H1 (cell line): Measurements from ENCODE around the gene MYRIP. TPM values are rescaled to one million over a fixed set of nuclear protein-coding genes. Genes with fewer than 3 reads are reported as not detected.

Experiments
- CTCF ChIA-PET: fragments of 300-600 bp; sonication (Branson Sonifier 250); formaldehyde crosslinking; loops from one replicate; lab custom pipeline; 2021; ENCODE audit not compliant: partially characterized antibody; lab: Charles Lee
- POLR2A ChIA-PET: fragments of 300-600 bp; sonication (Branson Sonifier 250); formaldehyde crosslinking; loops from one replicate; lab custom pipeline; 2021; ENCODE audit warnings: inconsistent platforms; ENCODE audit not compliant: partially characterized antibody; lab: Charles Lee
- DNase-seq, 2 experiments: peaks; one replicate each; pipeline versions ENCODE4 v3.0.0 to v3.0.0-alpha.2; 2010 to 2022; ENCODE audit warnings: low spot score in 2 of 2, low read depth in 1 of 2, mixed read lengths in 1 of 2
- FAIRE-seq: peaks from 2 replicates; lab custom pipeline; 2011; peaks lifted over from hg19 to GRCh38; lab: Jason Lieb, UNC
- H2AFZ ChIP-seq: 2 replicates; pipeline ENCODE4 v1.8.1; 2012; ENCODE audit warnings: low read length, inconsistent platforms
- H2AK5ac ChIP-seq: 2 replicates; pipeline ENCODE4 v1.6.1; 2013; ENCODE audit warnings: low read depth, low read length
- H2BK120ac ChIP-seq: replicated peaks from 2 replicates; pipeline ENCODE3; 2013; ENCODE audit warnings: low read depth, low read length, inconsistent platforms
- H2BK12ac ChIP-seq: 2 replicates; pipeline ENCODE4 v1.6.1; 2013; ENCODE audit warnings: low read depth, low read length
- H2BK15ac ChIP-seq: 2 replicates; pipeline ENCODE4 v1.6.1; 2013; ENCODE audit warnings: low read length
- H2BK20ac ChIP-seq: 2 replicates; pipeline ENCODE4 v1.6.1; 2013; ENCODE audit warnings: low read length
- H2BK5ac ChIP-seq: 2 replicates; pipeline ENCODE4 v1.6.1; 2013; ENCODE audit warnings: low read depth, low read length
- H3K14ac ChIP-seq: 2 replicates; pipeline ENCODE4 v1.6.1; 2013; ENCODE audit warnings: inconsistent platforms; ENCODE audit not compliant: insufficient read length
- H3K18ac ChIP-seq: 2 replicates; pipeline ENCODE4 v1.6.1; 2013; ENCODE audit warnings: low read length; ENCODE audit errors: extremely low read depth
- H3K23ac ChIP-seq: 2 replicates; pipeline ENCODE4 v1.6.1; 2013; ENCODE audit warnings: inconsistent platforms; ENCODE audit not compliant: insufficient read length
- H3K23me2 ChIP-seq: 2 replicates; pipeline ENCODE4 v1.6.1; 2013; ENCODE audit warnings: low read depth, low read length
- H3K27ac ChIP-seq: 2 replicates; pipeline ENCODE4 v1.6.1; 2011; ENCODE audit warnings: low read depth, low read length, inconsistent platforms
- H3K27me3 ChIP-seq, 4 experiments: replicated peaks in 1 of 4; 1 replicate in 1 of 4; 2 replicates in 3 of 4; pipeline versions ENCODE4 v1.6.1 to v1.8.1; 2011 to 2013; ENCODE audit warnings: low read length in 3 of 4, mild to moderate bottlenecking in 3 of 4, inconsistent platforms in 2 of 4, mixed read lengths in 2 of 4, moderate library complexity in 1 of 4; ENCODE audit not compliant: control insufficient read depth in 3 of 4, insufficient read depth in 3 of 4; ENCODE audit errors: extremely low read depth in 1 of 4
- H3K36me3 ChIP-seq, 4 experiments: 2 replicates each; pipeline versions ENCODE4 v1.6.1 to v1.8.1; 2011 to 2013; ENCODE audit warnings: mild to moderate bottlenecking in 4 of 4, low read length in 3 of 4, moderate library complexity in 2 of 4, control low read depth in 1 of 4, inconsistent platforms in 1 of 4; ENCODE audit not compliant: insufficient read depth in 4 of 4, control insufficient read depth in 2 of 4
- H3K4ac ChIP-seq: replicated peaks from 2 replicates; pipeline ENCODE3; 2013; ENCODE audit warnings: low read length, low read depth, mixed read lengths, inconsistent platforms; ENCODE audit not compliant: insufficient read length
- H3K4me1 ChIP-seq, 4 experiments: replicated peaks in 1 of 4; 1 replicate in 1 of 4; 2 replicates in 3 of 4; pipeline versions ENCODE4 v1.6.1 to v1.8.1; 2011 to 2013; ENCODE audit warnings: low read length in 3 of 4, inconsistent platforms in 2 of 4, mixed read lengths in 1 of 4; ENCODE audit not compliant: insufficient read depth in 4 of 4, control insufficient read depth in 3 of 4
- H3K4me2 ChIP-seq, 2 experiments: 2 replicates each; pipeline versions ENCODE4 v1.6.1 to v1.8.1; 2011 to 2013; ENCODE audit warnings: low read depth in 2 of 2, low read length in 2 of 2, control low read depth in 1 of 2, inconsistent platforms in 1 of 2, mild to moderate bottlenecking in 1 of 2; ENCODE audit not compliant: insufficient read depth in 1 of 2
- H3K4me3 ChIP-seq, 4 experiments: fragments of 200-600, 300-600 bp in 1 of 4; sonication (generic), shearing (Covaris generic), sonication (Bioruptor Twin) in 1 of 4; 2 replicates each; pipeline versions ENCODE4 v1.5.1 to v1.8.1; 2011 to 2016; ENCODE audit warnings: low read length in 4 of 4, low read depth in 3 of 4, control low read depth in 2 of 4, inconsistent platforms in 2 of 4, mild to moderate bottlenecking in 2 of 4, mixed read lengths in 1 of 4, moderate library complexity in 1 of 4; ENCODE audit not compliant: insufficient read depth in 2 of 4; ENCODE audit errors: extremely low read depth in 1 of 4
- H3K56ac ChIP-seq: replicated peaks from 2 replicates; pipeline ENCODE3; 2013; ENCODE audit warnings: low read depth, mild to moderate bottlenecking, mixed read lengths, low read length, inconsistent platforms; ENCODE audit not compliant: insufficient read length
- H3K79me1 ChIP-seq: 2 replicates; pipeline ENCODE4 v1.6.1; 2013; ENCODE audit warnings: low read depth, low read length, control low read depth
- H3K79me2 ChIP-seq, 2 experiments: 2 replicates each; pipeline versions ENCODE4 v1.6.1 to v1.8.1; 2012 to 2013; ENCODE audit warnings: low read length in 2 of 2, mild to moderate bottlenecking in 2 of 2, inconsistent platforms in 1 of 2; ENCODE audit not compliant: insufficient read depth in 2 of 2, control insufficient read depth in 1 of 2
- H3K9ac ChIP-seq, 4 experiments: replicated peaks in 1 of 4; 1 replicate in 1 of 4; 2 replicates in 3 of 4; pipeline versions ENCODE4 v1.6.1 to v1.8.1; 2011 to 2013; ENCODE audit warnings: low read depth in 3 of 4, low read length in 3 of 4, control low read depth in 2 of 4, mild to moderate bottlenecking in 2 of 4, moderate library complexity in 2 of 4, inconsistent platforms in 1 of 4; ENCODE audit errors: extremely low read depth in 1 of 4
- H3K9me3 ChIP-seq, 2 experiments: 2 replicates each; pipeline versions ENCODE4 v1.6.1 to v1.8.1; 2012 to 2013; ENCODE audit warnings: mild to moderate bottlenecking in 2 of 2, moderate library complexity in 2 of 2, control low read depth in 1 of 2, inconsistent platforms in 1 of 2, low read depth in 1 of 2, low read length in 1 of 2, mixed read lengths in 1 of 2; ENCODE audit not compliant: insufficient read depth in 2 of 2
- H4K20me1 ChIP-seq, 2 experiments: replicated peaks in 1 of 2; 2 replicates each; pipeline versions ENCODE3 to v1.8.1; 2011 to 2013; ENCODE audit warnings: inconsistent platforms in 2 of 2, low read length in 2 of 2, mild to moderate bottlenecking in 1 of 2; ENCODE audit not compliant: insufficient read depth in 2 of 2, control insufficient read depth in 1 of 2
- H4K5ac ChIP-seq: 2 replicates; pipeline ENCODE4 v1.6.1; 2013; ENCODE audit warnings: low read length, low read depth, mixed read lengths, inconsistent platforms; ENCODE audit not compliant: insufficient read length
- H4K8ac ChIP-seq: 2 replicates; pipeline ENCODE4 v1.8.0; 2013; ENCODE audit warnings: mild to moderate bottlenecking, moderate library complexity, low read length, inconsistent platforms; ENCODE audit not compliant: insufficient read depth; ENCODE audit errors: extremely low read depth
- H4K91ac ChIP-seq: replicated peaks from 2 replicates; pipeline ENCODE3; 2013; ENCODE audit warnings: low read length, mixed read lengths, inconsistent platforms; ENCODE audit not compliant: insufficient read length
- CBX8 ChIP-seq: fragments of 300-800, 300-1000 bp; sonication (generic); IDR thresholded peaks from 2 replicates; pipeline ENCODE4 v1.7.1; 2016; ENCODE audit warnings: low read depth, low read length, borderline replicate concordance
- CHD1 ChIP-seq: IDR thresholded peaks from 2 replicates; pipeline ENCODE4 v1.6.1; 2012; ENCODE audit warnings: low read depth, low read length, improper control_type of control experiment
- E2F6 ChIP-seq: IDR thresholded peaks from 2 replicates; pipeline ENCODE4 v1.6.1; 2012; ENCODE audit warnings: inconsistent platforms
- FOSL1 ChIP-seq: IDR thresholded peaks from 2 replicates; pipeline ENCODE4 v1.6.1; 2011; ENCODE audit warnings: mild to moderate bottlenecking, low read depth, low read length, moderate library complexity; ENCODE audit not compliant: insufficient read depth
- GTF2F1 ChIP-seq: IDR thresholded peaks from 2 replicates; pipeline ENCODE4 v1.6.1; 2012; ENCODE audit warnings: low read depth, low read length, improper control_type of control experiment, borderline replicate concordance
- JUND ChIP-seq: IDR thresholded peaks from 2 replicates; pipeline ENCODE4 v1.6.1; 2011; ENCODE audit warnings: mild to moderate bottlenecking, improper control_type of control experiment, low read length
- MAFK ChIP-seq: IDR thresholded peaks from 2 replicates; pipeline ENCODE4 v1.6.1; 2012; ENCODE audit warnings: low read depth, mild to moderate bottlenecking, improper control_type of control experiment, low read length
- RBBP5 ChIP-seq: IDR thresholded peaks from 2 replicates; pipeline ENCODE4 v1.7.1; 2012; ENCODE audit warnings: low read depth, mild to moderate bottlenecking, inconsistent platforms, low read length, moderate library complexity, borderline replicate concordance
- SP4 ChIP-seq: IDR thresholded peaks from 2 replicates; pipeline ENCODE4 v1.6.1; 2012; ENCODE audit warnings: low read length, inconsistent platforms
- TAF1 ChIP-seq: IDR thresholded peaks from 2 replicates; pipeline ENCODE4 v1.6.1; 2011; ENCODE audit warnings: mild to moderate bottlenecking, low read depth, low read length
- YY1 ChIP-seq: IDR thresholded peaks from 2 replicates; pipeline ENCODE4 v1.6.1; 2011; ENCODE audit warnings: low read depth, mild to moderate bottlenecking, low read length
- ZNF274 ChIP-seq: IDR thresholded peaks from 2 replicates; pipeline ENCODE4 v1.7.0; 2012; ENCODE audit warnings: low read length, borderline replicate concordance; ENCODE audit errors: extremely low read depth
- WGBS, 2 experiments: shearing (Covaris generic) in 1 of 2; methylation state at CpG; one replicate each; pipeline versions ENCODE4 v1.1.6 to v1.1.7; 2013 to 2015; ENCODE audit warnings: low lambda C conversion rate in 2 of 2, mixed read lengths in 2 of 2, inconsistent platforms in 1 of 2, low coverage in 1 of 2, missing lambda C conversion rate in 1 of 2; ENCODE audit not compliant: insufficient replicate concordance in 2 of 2, insufficient coverage in 1 of 2, insufficient read length in 1 of 2; ENCODE audit errors: extremely low coverage in 1 of 2, missing lambda C conversion rate in 1 of 2; 5-methylcytosine and 5-hydroxymethylcytosine counted together
- polyA plus RNA-seq, 7 experiments: library from polyadenylated mRNA; depleted of rRNA in 3 of 7; stranded (reverse) in 5 of 7; unstranded in 2 of 7; fragments of >200 nt in 5 of 7; fragments of 200-250 nt in 2 of 7; gene quantifications; 1 replicate in 5 of 7; 2 replicates in 1 of 7; 4 replicates in 1 of 7; pipeline versions ENCODE4 v1.2.1 to v1.2.3, GENCODE V29; 2011 to 2013; ENCODE audit warnings: missing spikeins in 2 of 7, mixed read lengths in 2 of 7
- total RNA-seq: library from RNA; stranded (reverse); fragmentation: NEBNext Ultra II Directional; extraction: Animal tissue kit (Norgen Biotek cat#: 25700); gene quantifications from 2 replicates; pipeline ENCODE4 v1.2.1, GENCODE V29; 2021
- TF ChIP-seq, protein P1 (sequence below): IDR thresholded peaks from 2 replicates; pipeline ENCODE4 v1.6.1; 2012; ENCODE audit warnings: inconsistent platforms
- TF ChIP-seq, protein P2 (sequence below): IDR thresholded peaks from 2 replicates; pipeline ENCODE4 v1.6.1; 2011; ENCODE audit warnings: low read depth, mild to moderate bottlenecking, low read length; ENCODE audit not compliant: insufficient read depth

The MYRIP gene
- total and polyA plus RNA-seq, 2 of the 8 experiments (the other 6 are each of a cell fraction or from before 2014, with no cell fraction given) = 0.54 to 4.3 TPM

- H4K91ac ChIP-seq = no peak overlapping the region
- no peak overlapping the region for H2BK15ac ChIP-seq
- DNase-seq (no peak), FAIRE-seq (no peak)
- no peaks in the 10 kb centered on the region for H3K4me1 ChIP-seq
- no peak overlapping the region for H2BK5ac ChIP-seq
- no peak overlapping the region for H2BK20ac ChIP-seq
- no peak overlapping the region for H3K9ac ChIP-seq
- H2AK5ac ChIP-seq = no peak overlapping the region
- CTCF ChIA-PET = interaction anchor here (1.1 to 9.1 kb wide), 6 partner anchors 8 to 448 kb away, joined by 3 to 111 read pairs (median 4); no protein-coding TSS in a partner anchor
- H3K23ac ChIP-seq = no peak overlapping the region
- H3K4ac ChIP-seq = no peak overlapping the region
- no peak overlapping the region for H3K4me3 ChIP-seq
- POLR2A ChIA-PET = no interaction called here
- H3K56ac ChIP-seq = no peak overlapping the region
- no peak overlapping the region for H4K8ac ChIP-seq
- H3K27ac ChIP-seq = no peak overlapping the region
- no peak overlapping the region for H4K5ac ChIP-seq
- H3K4me2 ChIP-seq = no peak overlapping the region
- no peak overlapping the region for H2AFZ ChIP-seq
- H3K27me3 ChIP-seq = no peaks in the 10 kb centered on the region
- no peak overlapping the region for H3K18ac ChIP-seq
- H3K79me2 ChIP-seq = no peaks in the 10 kb centered on the region
- no peaks in the 10 kb centered on the region for H4K20me1 ChIP-seq
- no peak overlapping the region for H3K14ac ChIP-seq
- H3K36me3 ChIP-seq = no peaks in the 10 kb centered on the region
- H3K23me2 ChIP-seq = no peaks in the 10 kb centered on the region; the same call in 1 of the 2 replicates
- 81% methylated on average over 1 of the region's 1 CpG; no CpG with 5 or more reads in 1 of the 2 experiments for WGBS, 2 experiments
- no peaks in the 10 kb centered on the region for H3K79me1 ChIP-seq
- no peak overlapping the region for H2BK120ac ChIP-seq
- no peaks in the 10 kb centered on the region for H3K9me3 ChIP-seq
- H2BK12ac ChIP-seq = no peak overlapping the region
- TF ChIP-seq, protein P1, sequence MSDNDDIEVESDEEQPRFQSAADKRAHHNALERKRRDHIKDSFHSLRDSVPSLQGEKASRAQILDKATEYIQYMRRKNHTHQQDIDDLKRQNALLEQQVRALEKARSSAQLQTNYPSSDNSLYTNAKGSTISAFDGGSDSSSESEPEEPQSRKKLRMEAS = no peak
- TF ChIP-seq SP4 = no peak
- TF ChIP-seq RBBP5 = no peak
- no peak for TF ChIP-seq CHD1
- TF ChIP-seq MAFK = no peak
- TF ChIP-seq ZNF274 = no peak
- TF ChIP-seq E2F6 = no peak
- TF ChIP-seq YY1 = no peak
- no peak for TF ChIP-seq TAF1
- TF ChIP-seq, protein P2, sequence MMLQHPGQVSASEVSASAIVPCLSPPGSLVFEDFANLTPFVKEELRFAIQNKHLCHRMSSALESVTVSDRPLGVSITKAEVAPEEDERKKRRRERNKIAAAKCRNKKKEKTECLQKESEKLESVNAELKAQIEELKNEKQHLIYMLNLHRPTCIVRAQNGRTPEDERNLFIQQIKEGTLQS = no peak
- TF ChIP-seq JUND = no peak
- no peak for TF ChIP-seq CBX8
- no peak for TF ChIP-seq FOSL1
- no peak for TF ChIP-seq GTF2F1
Measured at GRCh38 chr3:40172560-40172959, 363.2 kb downstream of the MYRIP start.
